Endothelial cell of umbilical vein (primary cell): ENCODE data around the gene ZNF524. TPM values are rescaled to one million over a fixed set of nuclear protein-coding genes. Genes with fewer than 3 reads are reported as not detected.

Experiments
- BruUV-seq: library from RNA; stranded (reverse); fragments of 400-500 nt; replicated peaks from 2 replicates; lab custom pipeline; 2021; lab: Mats Ljungman, UMichigan
- CTCF ChIA-PET: fragments of 300-600, 350-600 bp; sonication (Branson Sonifier 250); formaldehyde crosslinking; loops from one replicate; lab custom pipeline; 2021; ENCODE audit warnings: antibody characterized with exemption, inconsistent platforms; lab: Charles Lee
- POLR2A ChIA-PET: fragments of 300-600, 350-600 bp; sonication (Branson Sonifier 250); formaldehyde crosslinking; loops from one replicate; lab custom pipeline; 2021; ENCODE audit warnings: antibody characterized with exemption, inconsistent platforms; lab: Charles Lee
- DNase-seq: peaks from one replicate; pipeline ENCODE4 v3.0.0-alpha.2; 2011; ENCODE audit warnings: low read depth, low spot score
- FAIRE-seq: peaks from 2 replicates; lab custom pipeline; 2011; peaks lifted over from hg19 to GRCh38; lab: Jason Lieb, UNC
- H2AFZ ChIP-seq: 2 replicates; pipeline ENCODE4 v1.6.0; 2012; ENCODE audit warnings: low read depth, low read length, control low read depth, inconsistent platforms
- H3K27ac ChIP-seq: 2 replicates; pipeline ENCODE4 v1.5.1; 2011; ENCODE audit warnings: low read depth, mild to moderate bottlenecking, control low read depth, low read length, moderate library complexity; ENCODE audit not compliant: insufficient read depth
- H3K27me3 ChIP-seq, 2 experiments: 2 replicates each; pipeline versions ENCODE4 v1.6.0 to v1.6.1; 2011; ENCODE audit warnings: low read length in 2 of 2, mixed read lengths in 1 of 2; ENCODE audit not compliant: control insufficient read depth in 2 of 2, insufficient read depth in 2 of 2
- H3K36me3 ChIP-seq, 2 experiments: 2 replicates in 1 of 2; 3 replicates in 1 of 2; pipeline ENCODE4 v1.5.1; 2011; ENCODE audit warnings: low read length in 2 of 2, mild to moderate bottlenecking in 1 of 2, moderate library complexity in 1 of 2; ENCODE audit not compliant: control insufficient read depth in 2 of 2, insufficient read depth in 2 of 2; ENCODE audit errors: extremely low read depth in 1 of 2
- H3K4me1 ChIP-seq: 3 replicates; pipeline ENCODE4 v1.5.1; 2011; ENCODE audit warnings: mild to moderate bottlenecking, low read length; ENCODE audit not compliant: control insufficient read depth, insufficient read depth; ENCODE audit errors: extremely low read depth
- H3K4me2 ChIP-seq: 2 replicates; pipeline ENCODE4 v1.6.1; 2011; ENCODE audit warnings: low read length, control low read depth, mixed read lengths; ENCODE audit not compliant: insufficient read depth
- H3K4me3 ChIP-seq, 3 experiments: fragments of 200-600 bp in 1 of 3; sonication (generic), shearing (Covaris generic) in 1 of 3; replicated peaks in 1 of 3; 2 replicates each; pipeline ENCODE4 v1.5.1; 2011 to 2016; ENCODE audit warnings: control low read depth in 3 of 3, low read length in 3 of 3, mild to moderate bottlenecking in 2 of 3, inconsistent platforms in 1 of 3, low read depth in 1 of 3, moderate library complexity in 1 of 3; ENCODE audit not compliant: insufficient read depth in 1 of 3
- H3K79me2 ChIP-seq: 2 replicates; pipeline ENCODE4 v1.6.0; 2012; ENCODE audit warnings: low read length, inconsistent platforms; ENCODE audit not compliant: control insufficient read depth, insufficient read depth
- H3K9ac ChIP-seq: replicated peaks from 2 replicates; pipeline ENCODE3; 2011; ENCODE audit warnings: low read length, control low read depth; ENCODE audit not compliant: insufficient read depth; ENCODE audit errors: extremely low read depth
- H3K9me1 ChIP-seq: replicated peaks from 3 replicates; pipeline ENCODE4 v1.6.0; 2011; ENCODE audit warnings: mild to moderate bottlenecking, low read length; ENCODE audit not compliant: control insufficient read depth, insufficient read depth; ENCODE audit errors: extremely low read depth
- H3K9me3 ChIP-seq: replicated peaks from 2 replicates; pipeline ENCODE4 v1.5.1; 2012; ENCODE audit warnings: low read length, inconsistent platforms; ENCODE audit not compliant: control insufficient read depth, insufficient read depth
- H4K20me1 ChIP-seq: replicated peaks from 2 replicates; pipeline ENCODE3; 2011; ENCODE audit warnings: mild to moderate bottlenecking, low read length; ENCODE audit not compliant: control insufficient read depth, insufficient read depth; ENCODE audit errors: extremely low read depth
- EZH2 ChIP-seq: IDR thresholded peaks from 2 replicates; pipeline ENCODE4 v1.6.1; 2012; ENCODE audit warnings: borderline replicate concordance, low read depth, mild to moderate bottlenecking, moderate library complexity, low read length, inconsistent platforms; ENCODE audit not compliant: severe bottlenecking
- FOS ChIP-seq: IDR thresholded peaks from 2 replicates; pipeline ENCODE4 v1.6.1; 2011; ENCODE audit warnings: mild to moderate bottlenecking, low read length, moderate library complexity, borderline replicate concordance; ENCODE audit not compliant: insufficient read depth
- JUN ChIP-seq: IDR thresholded peaks from 2 replicates; pipeline ENCODE4 v1.6.1; 2011; ENCODE audit warnings: borderline replicate concordance, low read depth; ENCODE audit not compliant: insufficient read length, insufficient read depth
- MYC ChIP-seq: IDR thresholded peaks from one replicate; pipeline ENCODE4 v1.6.1; 2011; ENCODE audit warnings: mild to moderate bottlenecking, low read depth, low read length
- POLR2A ChIP-seq: IDR thresholded peaks from 2 replicates; pipeline ENCODE4 v1.6.1; 2012; ENCODE audit warnings: low read depth, mild to moderate bottlenecking, control low read depth, low read length
- POLR2AphosphoS5 ChIP-seq: IDR thresholded peaks from 2 replicates; pipeline ENCODE4 v1.6.1; 2012; ENCODE audit warnings: low read depth, mild to moderate bottlenecking, control low read depth, low read length, moderate library complexity; ENCODE audit not compliant: insufficient read depth
- dilution Hi-C: fragments of 300-500 bp; cut with MboI; formaldehyde crosslinking; loops from one replicate; pipeline ENCODE4 v1.15.0; 2019; ENCODE audit warnings: low sequenced_read_pairs; ENCODE audit not compliant: extremely low pct_ligation_motif_present
- intact Hi-C: fragments of 100-400 bp; cut with micrococcal nuclease; formaldehyde crosslinking; loops from one replicate; pipeline ENCODE4 v1.10.0; 2022
- polyA plus RNA-seq, 4 experiments: library from polyadenylated mRNA; depleted of rRNA in 3 of 4; stranded (reverse) in 3 of 4; unstranded in 1 of 4; fragments of >200 nt; gene quantifications; 2 replicates each; pipeline versions ENCODE4 v1.2.1 to v1.2.3, GENCODE V29; 2011 to 2012; ENCODE audit warnings: missing spikeins in 1 of 4
- total RNA-seq: library from RNA; stranded (reverse); gene quantifications from 2 replicates; pipeline ENCODE4 v1.2.3, GENCODE V29; 2021
- TF ChIP-seq, protein P1 (sequence below), 2 donors: IDR thresholded peaks; 1 replicate in 1 of 2; 2 replicates in 1 of 2; pipeline ENCODE4 v1.5.1; 2011; ENCODE audit warnings: low read length in 2 of 2, mild to moderate bottlenecking in 2 of 2, moderate library complexity in 2 of 2, control low read depth in 1 of 2, inconsistent platforms in 1 of 2, low read depth in 1 of 2; ENCODE audit not compliant: insufficient read depth in 1 of 2; ENCODE audit errors: extremely low read depth in 1 of 2
- TF ChIP-seq, protein P2 (sequence below): IDR thresholded peaks from 2 replicates; pipeline ENCODE4 v1.6.1; 2011; ENCODE audit not compliant: insufficient read depth, insufficient read length

The ZNF524 gene
- total and polyA plus RNA-seq, 2 donors (not counting 3 experiments of a cell fraction or from before 2014, with no cell fraction given): 15.2 to 15.4 TPM

DNA sequence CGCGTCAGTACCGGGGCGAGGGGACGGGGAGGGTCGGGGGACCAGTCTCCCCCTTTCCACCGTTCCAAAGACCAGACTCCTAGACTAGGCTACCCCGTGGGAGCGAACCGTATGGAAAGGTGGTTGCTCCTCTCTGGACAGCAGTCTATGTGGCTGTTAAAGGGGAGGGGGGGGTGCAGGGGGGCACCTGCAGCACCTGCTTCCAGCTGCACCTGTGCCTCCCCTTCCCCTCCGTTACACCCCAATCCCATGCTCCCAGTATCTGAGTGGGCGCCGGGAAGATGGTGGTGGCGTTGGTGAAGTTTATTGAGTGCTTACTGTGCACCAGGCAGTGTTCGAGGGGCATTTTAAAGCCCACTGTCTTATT, 557 bp downstream of the ZNF524 start:
- ChIA-PET CTCF (interaction anchor here (0.6 kb wide), 1 partner anchor 53 kb away, joined by 3 read pairs; no protein-coding TSS in a partner anchor), POLR2A (interaction anchor here (2.2 kb wide), 1 partner anchor 14 kb away, joined by 8 read pairs; no protein-coding TSS in a partner anchor)
- Histone ChIP-seq H3K4me3 (peak overlapping the region; percentile 42 to 92 (median 60)), H3K9me1 (no peaks in the 10 kb centered on the region), H3K36me3 (peaks cover 0 to 10% of the 10 kb centered on the region in 2 experiments), H3K9ac (peak overlapping the region; percentile 97), H3K27ac (no peak overlapping the region), H4K20me1 (no peaks in the 10 kb centered on the region), H2AFZ (peak overlapping the region; percentile 15), H3K4me2 (peak overlapping the region; percentile 81), H3K9me3 (no peaks in the 10 kb centered on the region), H3K79me2 (peaks cover 2% of the 10 kb centered on the region), H3K4me1 (peaks cover 13% of the 10 kb centered on the region), H3K27me3 (no peaks in the 10 kb centered on the region)
- dilution Hi-C loops: loop anchor here (10.0 kb wide), 1 partner anchor 86 kb away; no protein-coding TSS in a partner anchor
- intact Hi-C loops: loop anchor here (1.0 to 10.0 kb wide), 4 partner anchors 35 to 346 kb away; partner anchors contain the start of genes PPP6R1, RPL28 and TMEM238
- peak; percentile 4 for FAIRE-seq
- TF ChIP-seq POLR2AphosphoS5 (no peak), JUN (no peak), FOS (no peak), POLR2A (peak; percentile 12)
- no peak for DNase-seq
- BruUV-seq: TSS peak; percentile 32

DNA sequence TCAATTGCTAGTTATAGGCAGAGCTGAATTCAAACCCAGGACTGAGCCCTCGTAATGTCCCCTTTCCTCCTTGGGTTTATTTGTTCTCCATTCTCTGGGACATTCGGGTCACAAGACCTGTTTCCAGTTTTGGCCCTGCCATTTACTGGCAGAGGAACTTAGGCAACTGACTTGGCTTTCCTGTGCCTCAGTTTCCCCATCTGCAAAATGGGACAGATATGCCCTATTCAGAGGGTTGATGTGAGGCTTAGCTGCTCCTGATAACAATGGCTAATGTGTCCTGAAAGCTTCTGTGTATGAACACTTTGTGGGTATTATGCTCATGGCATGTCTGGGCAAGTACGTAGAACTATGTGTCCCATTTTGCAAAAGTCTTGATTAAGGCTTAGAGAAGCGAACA, 996 bp downstream of the ZNF524 start:
- no peaks in the 10 kb centered on the region for H3K9me1 ChIP-seq
- FAIRE-seq (no peak), DNase-seq (no peak)
- dilution Hi-C loops: loop anchor here (10.0 kb wide), 1 partner anchor 86 kb away; no protein-coding TSS in a partner anchor
- H3K27me3 ChIP-seq: no peaks in the 10 kb centered on the region
- no peak for TF ChIP-seq EZH2
- no peak for TF ChIP-seq POLR2A
- TF ChIP-seq POLR2AphosphoS5: no peak
- TF ChIP-seq, protein P1, sequence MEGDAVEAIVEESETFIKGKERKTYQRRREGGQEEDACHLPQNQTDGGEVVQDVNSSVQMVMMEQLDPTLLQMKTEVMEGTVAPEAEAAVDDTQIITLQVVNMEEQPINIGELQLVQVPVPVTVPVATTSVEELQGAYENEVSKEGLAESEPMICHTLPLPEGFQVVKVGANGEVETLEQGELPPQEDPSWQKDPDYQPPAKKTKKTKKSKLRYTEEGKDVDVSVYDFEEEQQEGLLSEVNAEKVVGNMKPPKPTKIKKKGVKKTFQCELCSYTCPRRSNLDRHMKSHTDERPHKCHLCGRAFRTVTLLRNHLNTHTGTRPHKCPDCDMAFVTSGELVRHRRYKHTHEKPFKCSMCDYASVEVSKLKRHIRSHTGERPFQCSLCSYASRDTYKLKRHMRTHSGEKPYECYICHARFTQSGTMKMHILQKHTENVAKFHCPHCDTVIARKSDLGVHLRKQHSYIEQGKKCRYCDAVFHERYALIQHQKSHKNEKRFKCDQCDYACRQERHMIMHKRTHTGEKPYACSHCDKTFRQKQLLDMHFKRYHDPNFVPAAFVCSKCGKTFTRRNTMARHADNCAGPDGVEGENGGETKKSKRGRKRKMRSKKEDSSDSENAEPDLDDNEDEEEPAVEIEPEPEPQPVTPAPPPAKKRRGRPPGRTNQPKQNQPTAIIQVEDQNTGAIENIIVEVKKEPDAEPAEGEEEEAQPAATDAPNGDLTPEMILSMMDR (IDR thresholded peaks at IDR 0.05; ENCODE audit: extremely low read depth in 1 of 2, insufficient read depth in 1 of 2, low read depth in 1 of 2, low read length in 2 of 2): no peak
- TF ChIP-seq JUN: no peak
- TF ChIP-seq, protein P2, sequence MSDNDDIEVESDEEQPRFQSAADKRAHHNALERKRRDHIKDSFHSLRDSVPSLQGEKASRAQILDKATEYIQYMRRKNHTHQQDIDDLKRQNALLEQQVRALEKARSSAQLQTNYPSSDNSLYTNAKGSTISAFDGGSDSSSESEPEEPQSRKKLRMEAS: no peak
- TF ChIP-seq FOS: no peak
- no peak for TF ChIP-seq MYC
- no peaks in the 10 kb centered on the region for H4K20me1 ChIP-seq
- H3K79me2 ChIP-seq: peaks cover 2% of the 10 kb centered on the region
- intact Hi-C loops: loop anchor here (10.0 kb wide), 2 partner anchors 216 to 346 kb away; partner anchors contain the start of genes PPP6R1, RPL28 and TMEM238
- H3K4me2 ChIP-seq: peak overlapping the region; percentile 81
- ChIA-PET POLR2A (no interaction called here), CTCF (interaction anchor here (0.6 to 1.2 kb wide), 2 partner anchors 53 to 97 kb away, joined by 3 read pairs; no protein-coding TSS in a partner anchor)
- no TSS peak for BruUV-seq
- no peak overlapping the region for H2AFZ ChIP-seq
- peak overlapping the region; percentile 42 to 92 (median 60) for H3K4me3 ChIP-seq
- peaks cover 0 to 8% of the 10 kb centered on the region in 2 experiments for H3K36me3 ChIP-seq
- no peak overlapping the region for H3K27ac ChIP-seq
- no peaks in the 10 kb centered on the region for H3K9me3 ChIP-seq
- H3K9ac ChIP-seq: peak overlapping the region; percentile 97
- H3K4me1 ChIP-seq: peaks cover 13% of the 10 kb centered on the region
